Measurements from ENCODE around the gene PPP6R2. TPM values are rescaled to one million over a fixed set of nuclear protein-coding genes. Genes with fewer than 3 reads are reported as not detected.

The PPP6R2 gene
- total and polyA plus RNA-seq, 7 experiments from 2014 or later, result 17.0 to 88.1 (median 63.9) TPM

- ChIA-PET POLR2A (interaction anchor here (1.0 to 1.3 kb wide), 2 partner anchors 11 to 63 kb away, joined by 3 to 9 read pairs; partner anchors contain the start of gene HDAC10), CTCF (interaction anchor here (1.2 kb wide), 1 partner anchor 13 kb away, joined by 4 read pairs; the partner anchor contains the start of gene DENND6B)
- no peaks in the 10 kb centered on the region for H3K9me3 ChIP-seq (ENCODE audit: control insufficient read depth in 2 of 3, low read length in 3 of 3)
- peak overlapping the region; percentile 53 for H3K4me3 ChIP-seq (ENCODE audit: low read length)
- no peak for DNase-seq
- H3K27ac ChIP-seq (ENCODE audit: low read depth, low read length), result peak overlapping the region; percentile 64
- peak overlapping the region; percentile 74 to 97 (median 88) for H3K27ac Mint-ChIP-seq
- H3K4me1 ChIP-seq (ENCODE audit: control insufficient read depth in 2 of 2, insufficient read depth in 2 of 2, low read length in 2 of 2), result peaks cover 14 to 17% of the 10 kb centered on the region in 2 donors
- no peaks in the 10 kb centered on the region for H3K27me3 Mint-ChIP-seq
- H3K36me3 Mint-ChIP-seq, result no peaks in the 10 kb centered on the region
- no peak for ATAC-seq
- peaks cover 9 to 18% (median 12%) of the 10 kb centered on the region in 7 donors for H3K4me1 Mint-ChIP-seq
- intact Hi-C loops (cut with micrococcal nuclease), result loop anchor here (1.0 to 5.0 kb wide), 5 partner anchors 13 to 62 kb away; partner anchors contain the start of genes DENND6B (in 1 of the 2), HDAC10 (in 1 of the 2), MAPK11 (in 1 of the 2) and PPP6R2 (in 1 of the 2)
- H3K27me3 ChIP-seq (ENCODE audit: control insufficient read depth in 2 of 2, insufficient read depth in 2 of 2, low read length in 2 of 2), result no peaks in the 10 kb centered on the region
- no peaks in the 10 kb centered on the region for H3K9me3 Mint-ChIP-seq
- H3K4me3 Mint-ChIP-seq, result peak overlapping the region; percentile 76 to 92 (median 87)
- H3K36me3 ChIP-seq (ENCODE audit: control insufficient read depth in 2 of 3, insufficient read depth in 3 of 3, low read length in 3 of 3), result no peaks in the 10 kb centered on the region
These were observed 29.1 kb upstream of the PPP6R2 start for GRCh38 chr22:50314081-50314454.

- no peaks in the 10 kb centered on the region for H3K9me3 Mint-ChIP-seq
- intact Hi-C loops (cut with micrococcal nuclease), result loop anchor here (1.0 to 5.0 kb wide), 5 partner anchors 13 to 62 kb away; partner anchors contain the start of genes DENND6B (in 1 of the 2), HDAC10 (in 1 of the 2), MAPK11 (in 1 of the 2) and PPP6R2 (in 1 of the 2)
- CTCF ChIA-PET, result interaction anchor here (0.7 kb wide), 1 partner anchor 70 kb away, joined by 3 read pairs; the partner anchor contains the start of gene TUBGCP6
- no peaks in the 10 kb centered on the region for H3K27me3 ChIP-seq (ENCODE audit: control insufficient read depth in 2 of 2, insufficient read depth in 2 of 2, low read length in 2 of 2)
- H3K9me3 ChIP-seq (ENCODE audit: control insufficient read depth in 2 of 3, low read length in 3 of 3), result no peaks in the 10 kb centered on the region
- ATAC-seq (peak; percentile 94), DNase-seq (peak; percentile 44 to 71 (median 60))
- H3K4me1 ChIP-seq (ENCODE audit: control insufficient read depth in 2 of 2, insufficient read depth in 2 of 2, low read length in 2 of 2), result peaks cover 14 to 17% of the 10 kb centered on the region in 2 donors
- peak overlapping the region; percentile 64 for H3K27ac ChIP-seq (ENCODE audit: low read depth, low read length)
- H3K4me3 Mint-ChIP-seq, result peak overlapping the region; percentile 76 to 92 (median 87)
- H3K36me3 ChIP-seq (ENCODE audit: control insufficient read depth in 2 of 3, insufficient read depth in 3 of 3, low read length in 3 of 3), result no peaks in the 10 kb centered on the region
- peak overlapping the region; percentile 53 for H3K4me3 ChIP-seq (ENCODE audit: low read length)
- peak overlapping the region; percentile 79 to 97 (median 88) for H3K27ac Mint-ChIP-seq
- H3K36me3 Mint-ChIP-seq, result no peaks in the 10 kb centered on the region
- POLR2A ChIA-PET, result interaction anchor here (0.8 to 1.3 kb wide), 3 partner anchors 10 to 63 kb away, joined by 3 to 9 read pairs (median 3); partner anchors contain the start of gene HDAC10
- no peaks in the 10 kb centered on the region for H3K27me3 Mint-ChIP-seq
- peaks cover 9 to 18% (median 12%) of the 10 kb centered on the region in 7 donors for H3K4me1 Mint-ChIP-seq
These were observed 28.5 kb upstream of the PPP6R2 start for GRCh38 chr22:50314455-50315288.

- no peak for DNase-seq
These were observed 27.6 kb upstream of the PPP6R2 start for GRCh38 chr22:50315289-50316113.

GRCh38 chr22:50316114-50317065 lies 26.7 kb upstream of the PPP6R2 start:
- H3K27ac ChIP-seq (ENCODE audit: low read depth, low read length), result no peak overlapping the region
- no peak overlapping the region for H3K27ac Mint-ChIP-seq
- peaks cover 9 to 18% (median 12%) of the 10 kb centered on the region in 7 donors for H3K4me1 Mint-ChIP-seq
- no peaks in the 10 kb centered on the region for H3K9me3 Mint-ChIP-seq
- no peaks in the 10 kb centered on the region for H3K36me3 ChIP-seq (ENCODE audit: control insufficient read depth in 2 of 3, insufficient read depth in 3 of 3, low read length in 3 of 3)
- H3K4me3 ChIP-seq (ENCODE audit: low read length), result no peak overlapping the region
- DNase-seq (no peak), ATAC-seq (no peak)
- no peak overlapping the region for H3K4me3 Mint-ChIP-seq
- no peaks in the 10 kb centered on the region for H3K9me3 ChIP-seq (ENCODE audit: control insufficient read depth in 2 of 3, low read length in 3 of 3)
- H3K27me3 ChIP-seq (ENCODE audit: control insufficient read depth in 2 of 2, insufficient read depth in 2 of 2, low read length in 2 of 2), result no peaks in the 10 kb centered on the region
- H3K36me3 Mint-ChIP-seq, result no peaks in the 10 kb centered on the region
- CTCF ChIA-PET, result no interaction called here
- intact Hi-C loops (cut with micrococcal nuclease), result no loop called here
- peaks cover 14 to 17% of the 10 kb centered on the region in 2 donors for H3K4me1 ChIP-seq (ENCODE audit: control insufficient read depth in 2 of 2, insufficient read depth in 2 of 2, low read length in 2 of 2)
- POLR2A ChIA-PET, result no interaction called here
- H3K27me3 Mint-ChIP-seq, result no peaks in the 10 kb centered on the region

More at GRCh38 chr22:50315289-50316113, 27.6 kb upstream of the PPP6R2 start:
- ChIA-PET POLR2A (interaction anchor here (0.8 to 1.3 kb wide), 3 partner anchors 10 to 64 kb away, joined by 3 to 9 read pairs (median 3); partner anchors contain the start of gene HDAC10), CTCF (no interaction called here)
- intact Hi-C loops (cut with micrococcal nuclease), result loop anchor here (2.0 kb wide), 2 partner anchors 27 to 45 kb away; partner anchors contain the start of genes MAPK11 (in 1 of the 2) and PPP6R2 (in 1 of the 2)
- peak overlapping the region; percentile 64 for H3K27ac ChIP-seq (ENCODE audit: low read depth, low read length)
- Mint-ChIP-seq H3K36me3 (no peaks in the 10 kb centered on the region), H3K27ac (peak overlapping the region in 6 of 9 donors; percentile 66 to 83 (median 74)), H3K27me3 (no peaks in the 10 kb centered on the region), H3K4me1 (peaks cover 9 to 18% (median 12%) of the 10 kb centered on the region in 7 donors), H3K4me3 (peak overlapping the region; percentile 27 to 90 (median 72)), H3K9me3 (no peaks in the 10 kb centered on the region)
- no peaks in the 10 kb centered on the region for H3K36me3 ChIP-seq (ENCODE audit: control insufficient read depth in 2 of 3, insufficient read depth in 3 of 3, low read length in 3 of 3)
- ATAC-seq, result no peak
- no peaks in the 10 kb centered on the region for H3K27me3 ChIP-seq (ENCODE audit: control insufficient read depth in 2 of 2, insufficient read depth in 2 of 2, low read length in 2 of 2)
- H3K4me1 ChIP-seq (ENCODE audit: control insufficient read depth in 2 of 2, insufficient read depth in 2 of 2, low read length in 2 of 2), result peaks cover 14 to 17% of the 10 kb centered on the region in 2 donors
- no peaks in the 10 kb centered on the region for H3K9me3 ChIP-seq (ENCODE audit: control insufficient read depth in 2 of 3, low read length in 3 of 3)
- H3K4me3 ChIP-seq (ENCODE audit: low read length), result no peak overlapping the region

- peaks cover 9 to 18% (median 12%) of the 10 kb centered on the region in 7 donors for H3K4me1 Mint-ChIP-seq
- Histone ChIP-seq H3K27ac (ENCODE audit: low read depth, low read length) (no peak overlapping the region), H3K36me3 (ENCODE audit: control insufficient read depth in 2 of 3, insufficient read depth in 3 of 3, low read length in 3 of 3) (no peaks in the 10 kb centered on the region), H3K27me3 (ENCODE audit: control insufficient read depth in 2 of 2, insufficient read depth in 2 of 2, low read length in 2 of 2) (no peaks in the 10 kb centered on the region), H3K4me1 (ENCODE audit: control insufficient read depth in 2 of 2, insufficient read depth in 2 of 2, low read length in 2 of 2) (peaks cover 14 to 17% of the 10 kb centered on the region in 2 donors), H3K9me3 (ENCODE audit: control insufficient read depth in 2 of 3, low read length in 3 of 3) (no peaks in the 10 kb centered on the region), H3K4me3 (ENCODE audit: low read length) (no peak overlapping the region)
- H3K27me3 Mint-ChIP-seq, result no peaks in the 10 kb centered on the region
- POLR2A ChIA-PET, result no interaction called here
- intact Hi-C loops (cut with micrococcal nuclease), result no loop called here
- ATAC-seq (no peak), DNase-seq (no peak)
- H3K36me3 Mint-ChIP-seq, result no peaks in the 10 kb centered on the region
- CTCF ChIA-PET, result no interaction called here
- no peak overlapping the region for H3K4me3 Mint-ChIP-seq
- peak overlapping the region in 1 of 9 donors; percentile 63 for H3K27ac Mint-ChIP-seq
- no peaks in the 10 kb centered on the region for H3K9me3 Mint-ChIP-seq
These were observed 25.9 kb upstream of the PPP6R2 start for GRCh38 chr22:50317178-50317577.

Data from naive thymus-derived CD4-positive, alpha-beta T cell (primary cell).